A673 (cell line): ENCODE data around the gene CLEC4M. TPM values are rescaled to one million over a fixed set of nuclear protein-coding genes. Genes with fewer than 3 reads are reported as not detected.
"Not testable (repeated sequence)": the region's sequence is repeated elsewhere in the genome, so short reads cannot be mapped to it uniquely, and the experiment has no call there.

Experiments used
- BruUV-seq: library from RNA; stranded (reverse); fragments of 400-500 nt; replicated peaks from 2 replicates; lab custom pipeline; 2021; lab: Mats Ljungman, UMichigan
- CTCF ChIA-PET: fragments of 300-600 bp; sonication (Branson Sonifier 250); formaldehyde crosslinking; loops from one replicate; lab custom pipeline; 2022; ENCODE audit warnings: antibody characterized with exemption; lab: Charles Lee
- POLR2A ChIA-PET: fragments of 300-600 bp; sonication (Branson Sonifier 250); formaldehyde crosslinking; loops from one replicate; lab custom pipeline; 2022; ENCODE audit warnings: antibody characterized with exemption; ENCODE audit not compliant: low non-redundant PET; lab: Charles Lee
- DNase-seq: peaks from one replicate; pipeline ENCODE4 v3.0.0-alpha.2; 2015; ENCODE audit warnings: low spot score
- H3K27ac ChIP-seq: fragments of 200-600 bp; sonication (generic); 2 replicates; pipeline ENCODE4 v1.5.1; 2016; ENCODE audit warnings: mixed run types, low read depth, mild to moderate bottlenecking, mixed read lengths, antibody characterized with exemption, low read length; ENCODE audit not compliant: poor library complexity, severe bottlenecking
- H3K27me3 ChIP-seq: fragments of 200-600 bp; sonication (generic); replicated peaks from 2 replicates; pipeline ENCODE4 v1.6.1; 2017; ENCODE audit warnings: mixed run types, low read depth, mild to moderate bottlenecking, mixed read lengths, antibody characterized with exemption, low read length; ENCODE audit not compliant: insufficient read depth, poor library complexity
- H3K36me3 ChIP-seq: fragments of 200-600 bp; sonication (generic); 2 replicates; pipeline ENCODE4 v1.6.1; 2016; ENCODE audit warnings: mixed run types, mild to moderate bottlenecking, mixed read lengths, antibody characterized with exemption, low read length; ENCODE audit not compliant: insufficient read depth, poor library complexity, severe bottlenecking
- H3K4me1 ChIP-seq: fragments of 200-600 bp; sonication (generic); 2 replicates; pipeline ENCODE4 v1.6.1; 2017; ENCODE audit warnings: mixed run types, mild to moderate bottlenecking, mixed read lengths, antibody characterized with exemption, low read length; ENCODE audit not compliant: insufficient read depth, poor library complexity, severe bottlenecking
- H3K4me3 ChIP-seq: fragments of 200-600 bp; sonication (generic); 2 replicates; pipeline ENCODE4 v1.5.1; 2016; ENCODE audit warnings: low read depth, mixed run types, mild to moderate bottlenecking, mixed read lengths, low read length; ENCODE audit not compliant: poor library complexity, severe bottlenecking
- H3K9me3 ChIP-seq: fragments of 200-600 bp; sonication (generic); 2 replicates; pipeline ENCODE4 v1.6.1; 2016; ENCODE audit warnings: mixed run types, low read depth, mild to moderate bottlenecking, mixed read lengths, antibody characterized with exemption, low read length; ENCODE audit not compliant: poor library complexity, severe bottlenecking
- CTCF ChIP-seq: fragments of 300-800, 200-600 bp; sonication (generic); conservative IDR thresholded peaks from 2 replicates; pipeline ENCODE4 v1.5.1; 2017; ENCODE audit warnings: low read depth, mild to moderate bottlenecking, antibody characterized with exemption, low read length, moderate library complexity, mixed read lengths
- EZH2 ChIP-seq: fragments of 200-600 bp; sonication (generic); IDR thresholded peaks from 2 replicates; pipeline ENCODE4 v1.6.1; 2017; ENCODE audit warnings: borderline replicate concordance, low read depth, mild to moderate bottlenecking, mixed read lengths, antibody characterized with exemption, low read length; ENCODE audit not compliant: poor library complexity, severe bottlenecking
- intact Hi-C: fragments of 100-400 bp; cut with micrococcal nuclease; formaldehyde crosslinking; loops from one replicate; pipeline ENCODE4 v1.10.0; 2022; ENCODE audit not compliant: unreplicated experiment
- total RNA-seq: library from RNA; stranded (reverse); gene quantifications from 2 replicates; pipeline ENCODE4 v1.2.3, GENCODE V29; 2021

The CLEC4M gene
- total RNA-seq, 1 experiment from 2014 or later: not detected

- intact Hi-C loops: no loop called here
- Histone ChIP-seq H3K36me3 (no peaks in the 10 kb centered on the region), H3K27ac (no peak overlapping the region), H3K4me1 (no peaks in the 10 kb centered on the region), H3K9me3 (no peaks in the 10 kb centered on the region), H3K4me3 (no peak overlapping the region), H3K27me3 (peaks cover 34% of the 10 kb centered on the region)
- ChIA-PET POLR2A (no interaction called here), CTCF (no interaction called here)
- BruUV-seq: no TSS peak
- no peak for DNase-seq
- TF ChIP-seq EZH2 (no peak), CTCF (no peak)
Observed at GRCh38 chr19:7744199-7744786, 18.8 kb upstream of the CLEC4M start.

DNA sequence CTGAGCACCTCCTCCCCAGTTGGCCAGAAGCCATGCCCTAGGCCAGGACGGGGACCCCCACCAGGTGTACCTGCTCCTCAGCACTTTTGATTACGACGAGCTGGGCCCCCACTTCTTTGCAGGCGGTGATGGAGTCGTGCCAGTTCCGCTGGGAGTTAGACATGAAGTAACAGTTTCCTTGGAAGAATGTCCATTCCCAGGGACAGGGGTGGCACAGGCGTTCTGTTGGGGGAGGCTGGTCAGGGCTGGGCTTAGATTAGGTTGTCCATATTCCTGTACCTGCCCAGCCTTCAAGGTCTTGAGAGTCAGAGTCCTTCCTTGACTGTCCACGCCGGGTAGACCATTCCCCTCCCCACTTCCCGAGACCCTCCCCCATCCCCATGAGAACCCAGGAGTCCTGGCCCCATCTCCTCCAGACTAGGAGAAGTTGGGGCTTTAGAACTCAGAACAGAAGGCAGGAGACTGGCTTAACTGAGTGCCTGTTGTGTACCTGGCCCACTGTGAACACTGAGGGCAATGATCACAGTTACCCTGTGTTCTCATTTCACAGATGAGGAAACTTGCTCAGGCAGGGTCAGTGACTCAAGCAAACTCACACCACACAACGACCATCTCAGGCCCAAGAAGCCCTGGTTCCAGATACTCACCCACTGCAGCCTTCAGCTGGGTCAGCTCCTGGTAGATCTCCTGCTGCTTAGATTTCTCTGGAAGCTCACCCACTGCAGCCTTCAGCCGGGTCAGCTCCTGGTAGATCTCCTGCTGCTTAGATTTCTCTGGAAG lies 18.0 kb upstream of the CLEC4M start:
- CTCF ChIA-PET: no interaction called here

GRCh38 chr19:7746306-7746705 lies 16.7 kb upstream of the CLEC4M start:
- CTCF ChIA-PET, BruUV-seq: not testable (repeated sequence)

More for the DNA sequence above, 18.0 kb upstream of the CLEC4M start:
- Histone ChIP-seq H3K27ac (no peak overlapping the region), H3K4me3 (no peak overlapping the region), H3K27me3 (peaks cover 27% of the 10 kb centered on the region), H3K36me3 (no peaks in the 10 kb centered on the region), H3K9me3 (no peaks in the 10 kb centered on the region), H3K4me1 (no peaks in the 10 kb centered on the region)
- POLR2A ChIA-PET: no interaction called here
- no TSS peak for BruUV-seq
- intact Hi-C loops: no loop called here
- DNase-seq: no peak
- TF ChIP-seq CTCF: no peak
- TF ChIP-seq EZH2: no peak

More at GRCh38 chr19:7746306-7746705, 16.7 kb upstream of the CLEC4M start:
- POLR2A ChIA-PET, H3K9me3 ChIP-seq, H3K4me1 ChIP-seq, H3K4me3 ChIP-seq, DNase-seq, intact Hi-C loops, H3K27ac ChIP-seq, H3K36me3 ChIP-seq: not testable (repeated sequence)
- H3K27me3 ChIP-seq: peaks cover 17% of the 10 kb centered on the region
